CD4-positive, alpha-beta T cell treated with Interleukin-4 for 4 hours (primary cell): ENCODE measurements around the gene SPDYE18.
"Not testable (repeated sequence)": the region's sequence is repeated elsewhere in the genome, so short reads cannot be mapped to it uniquely, and the experiment has no call there.

Experiments
- DNase-seq: peaks from one replicate; pipeline ENCODE4 v3.0.0-alpha.2; 2020

The SPDYE18 gene, protein sequence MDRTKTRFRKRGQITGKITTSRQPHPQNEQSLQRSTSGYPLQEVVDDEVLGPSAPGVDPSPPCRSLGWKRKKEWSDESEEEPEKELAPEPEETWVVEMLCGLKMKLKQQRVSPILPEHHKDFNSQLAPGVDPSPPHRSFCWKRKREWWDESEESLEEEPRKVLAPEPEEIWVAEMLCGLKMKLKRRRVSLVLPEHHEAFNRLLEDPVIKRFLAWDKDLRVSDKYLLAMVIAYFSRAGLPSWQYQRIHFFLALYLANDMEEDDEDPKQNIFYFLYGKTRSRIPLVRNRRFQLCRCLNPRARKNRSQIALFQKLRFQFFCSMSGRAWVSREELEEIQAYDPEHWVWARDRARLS

GRCh38 chr7:77062557-77062956 is at the start of gene SPDYE18:
Gene SPDYE18, minus strand, starts transcription at chr7:77062558. Its CDS starts 2,046 bp downstream, at chr7:77060512.
- DNase-seq: not testable (repeated sequence)

GRCh38 chr7:77108362-77108761 is 46.0 kb upstream of the SPDYE18 start:
- DNase-seq: not testable (repeated sequence)

DNA sequence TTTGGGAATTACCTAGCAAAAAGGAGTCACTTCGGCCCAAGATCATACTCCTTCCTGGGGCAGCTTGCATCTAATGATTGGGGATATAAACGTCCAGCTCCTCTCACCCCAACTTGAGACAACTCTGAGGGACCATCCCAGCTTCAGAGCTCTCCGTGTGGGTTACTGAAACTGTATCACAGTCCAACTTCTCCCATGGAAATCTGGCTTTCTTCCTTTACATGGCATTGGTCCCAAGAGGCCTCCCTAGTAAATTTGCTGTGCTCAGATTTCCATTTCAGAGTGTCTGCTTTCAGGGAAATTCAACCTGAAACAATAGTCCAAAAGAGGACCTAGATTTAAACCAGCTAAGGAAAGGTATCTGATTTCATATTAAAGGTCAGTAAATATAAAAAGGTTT is 45.3 kb upstream of the SPDYE18 start:
- DNase-seq: not testable (repeated sequence)

GRCh38 chr7:77105904-77106303 is 43.5 kb upstream of the SPDYE18 start:
- not testable (repeated sequence) for DNase-seq

GRCh38 chr7:77102671-77103070 is 40.3 kb upstream of the SPDYE18 start:
- DNase-seq: not testable (repeated sequence)

GRCh38 chr7:77101187-77101586 is 38.8 kb upstream of the SPDYE18 start:
- not testable (repeated sequence) for DNase-seq

DNA sequence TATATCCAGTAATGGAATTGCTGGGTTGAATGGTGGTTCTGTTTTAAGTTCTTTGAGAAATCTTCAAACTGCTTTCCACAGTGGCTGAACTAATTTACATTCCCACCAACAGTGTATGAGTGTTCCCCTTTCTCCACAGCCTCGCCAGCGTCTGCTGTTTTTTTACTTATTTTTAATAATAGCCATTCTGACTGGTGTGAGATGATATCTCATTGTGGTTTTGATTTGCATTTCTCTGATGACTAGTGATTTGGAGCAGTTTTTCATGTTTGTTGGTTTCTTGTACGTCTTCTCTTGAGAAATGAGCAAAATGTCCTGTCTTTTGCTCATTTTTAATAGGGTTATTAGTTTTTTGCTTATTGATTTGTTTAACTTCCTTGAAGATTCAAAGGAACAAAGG is 38.1 kb upstream of the SPDYE18 start:
- DNase-seq: not testable (repeated sequence)

GRCh38 chr7:77092301-77092700 is 29.9 kb upstream of the SPDYE18 start:
- not testable (repeated sequence) for DNase-seq

GRCh38 chr7:77082192-77082591 is 19.8 kb upstream of the SPDYE18 start:
- DNase-seq: not testable (repeated sequence)

DNA sequence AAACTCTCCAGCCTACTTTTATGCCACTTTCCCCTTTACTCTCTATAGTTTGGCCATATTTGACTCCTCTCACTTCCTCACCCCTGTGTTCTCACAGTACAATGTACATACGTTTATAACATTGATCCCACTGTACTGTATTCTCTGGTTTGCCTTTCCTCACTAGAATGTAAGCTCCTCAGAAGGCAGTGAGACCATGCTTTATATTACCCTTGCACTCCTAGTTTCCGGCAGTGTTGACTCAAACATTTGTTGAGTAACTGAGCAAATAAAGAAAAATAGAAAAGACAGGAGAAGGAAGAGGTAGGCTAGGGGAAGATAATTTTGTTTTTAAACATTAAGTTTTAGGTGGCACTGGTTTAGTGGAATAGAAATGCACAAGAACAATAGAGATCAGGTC is 17.9 kb upstream of the SPDYE18 start:
- DNase-seq: not testable (repeated sequence)

DNA sequence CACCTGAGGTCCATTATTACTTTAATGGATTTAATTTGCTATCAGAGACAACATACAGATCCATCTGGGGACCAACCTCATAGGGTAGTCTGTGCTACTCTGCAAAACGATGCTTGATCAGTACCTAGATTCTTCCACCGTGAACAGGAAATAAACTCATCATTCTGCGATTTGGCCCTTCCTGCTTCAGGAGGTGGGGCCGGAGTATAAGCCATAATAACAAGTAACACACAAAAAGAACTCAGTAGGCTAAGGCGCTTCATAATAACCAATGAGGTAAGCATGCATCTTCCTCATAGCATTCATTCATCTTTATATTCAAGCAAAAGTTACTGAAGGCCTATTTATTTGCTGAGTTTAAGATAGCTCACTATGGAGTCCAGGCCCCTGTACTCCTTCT is 17.3 kb upstream of the SPDYE18 start:
- not testable (repeated sequence) for DNase-seq

GRCh38 chr7:77079112-77079511 is 16.8 kb upstream of the SPDYE18 start:
- DNase-seq: not testable (repeated sequence)

DNA sequence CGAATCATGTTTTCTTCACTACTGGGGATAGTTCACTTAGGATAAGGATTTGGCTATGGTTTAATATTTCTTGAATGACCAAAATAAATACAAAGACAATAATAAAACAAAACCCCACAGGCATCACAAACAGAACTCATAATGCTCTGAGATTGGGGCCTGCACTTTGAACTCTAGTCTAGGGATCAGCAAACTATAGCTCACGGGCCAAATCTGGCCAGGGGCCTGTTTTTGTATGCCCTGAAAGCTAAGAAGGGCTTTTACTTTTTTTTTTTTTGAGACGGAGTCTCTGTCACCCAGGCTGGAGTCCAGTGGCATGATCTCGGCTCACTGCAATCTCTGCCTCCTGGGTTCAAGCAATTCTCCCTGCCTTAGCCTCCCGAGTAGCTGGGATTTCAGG is 14.7 kb upstream of the SPDYE18 start:
- DNase-seq: not testable (repeated sequence)

- not testable (repeated sequence) for DNase-seq
Measured at GRCh38 chr7:77074786-77075396, 12.5 kb upstream of the SPDYE18 start.

DNA sequence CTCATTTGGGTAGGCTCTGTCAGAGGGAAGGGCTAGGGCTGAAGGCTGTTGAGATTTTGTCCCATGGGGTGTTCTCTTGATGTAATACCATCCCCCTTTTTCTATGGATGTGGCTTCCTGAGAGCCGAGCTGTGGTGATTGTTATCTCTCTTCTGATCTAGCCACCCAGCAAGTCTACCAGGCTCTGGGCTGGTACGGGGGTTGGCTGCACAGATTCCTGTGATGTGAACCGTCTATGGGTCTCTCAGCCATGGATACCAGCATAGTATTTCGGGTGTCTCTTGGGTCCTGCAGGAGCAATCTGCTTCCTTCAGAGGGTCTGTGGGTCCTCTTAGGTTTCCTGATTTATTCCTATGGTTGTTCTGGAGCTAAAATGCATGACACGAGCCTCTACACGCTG is 8.8 kb upstream of the SPDYE18 start:
- DNase-seq: not testable (repeated sequence)

DNA sequence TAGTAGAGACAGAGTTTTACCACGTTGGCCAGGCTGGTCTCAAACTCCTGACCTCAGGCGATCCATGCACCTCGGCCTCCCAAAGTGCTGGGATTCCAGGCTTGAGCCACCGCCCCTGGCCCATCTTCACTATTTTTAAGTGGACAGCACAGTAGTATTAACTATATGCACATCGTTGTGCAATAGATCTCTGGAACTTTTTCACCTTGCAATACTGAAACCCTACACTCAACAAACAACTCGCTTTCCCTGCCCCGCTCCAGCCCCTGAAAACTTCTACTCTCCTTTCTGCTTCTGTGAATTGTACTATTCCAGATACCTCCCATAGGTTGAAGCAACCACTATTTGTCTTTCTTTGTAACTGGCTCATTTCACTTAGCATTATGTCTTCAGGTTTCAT is 3.5 kb upstream of the SPDYE18 start:
- not testable (repeated sequence) for DNase-seq

GRCh38 chr7:77063732-77064131 is 1.4 kb upstream of the SPDYE18 start:
- DNase-seq: not testable (repeated sequence)

DNA sequence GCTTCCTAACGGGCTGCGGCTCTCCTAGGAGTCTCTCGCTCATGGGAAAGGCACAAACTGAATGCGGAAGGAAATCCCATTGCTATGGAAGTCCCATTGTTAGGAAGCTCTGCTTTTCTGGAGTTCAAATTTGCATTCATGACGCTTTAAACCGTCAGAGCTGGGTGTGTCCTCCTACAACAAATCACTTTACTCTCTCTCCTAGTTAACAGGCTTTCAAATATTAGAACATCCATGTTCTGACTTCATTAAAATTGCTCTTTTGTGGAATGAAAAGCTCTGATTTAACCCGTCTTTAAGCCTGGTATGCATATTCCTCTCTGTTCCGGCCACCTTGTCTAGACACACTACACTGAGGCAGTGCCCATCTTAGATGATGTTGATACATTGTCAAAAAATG is 30.1 kb downstream of the SPDYE18 start, which contains the start of gene SPDYE17:
Gene SPDYE17 (minus strand): TSS at position 101 of the 400 bp plus-strand sequence. CDS start 1,791 bp downstream, outside the sequence.
- DNase-seq: not testable (repeated sequence)

DNA sequence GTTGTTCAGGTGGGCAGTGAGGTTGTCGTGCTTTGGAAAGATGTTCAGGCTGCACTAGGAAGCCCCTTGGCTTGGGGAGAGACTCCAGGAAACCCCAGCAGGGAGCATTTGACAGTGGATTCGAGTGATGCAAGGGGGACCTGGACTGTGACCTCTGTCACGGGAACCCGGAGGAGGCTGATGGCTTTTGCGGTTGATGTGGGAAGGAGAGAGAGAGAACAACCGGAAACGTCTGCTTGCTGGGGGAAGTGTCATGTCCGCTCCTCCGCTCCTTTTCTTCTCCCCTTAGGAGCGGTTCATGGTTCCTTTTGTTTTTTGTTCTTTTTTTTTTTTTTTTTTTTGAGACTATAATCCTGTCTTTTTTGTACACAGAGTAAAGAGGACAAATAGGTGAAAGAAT is 36.0 kb downstream of the SPDYE18 start:
- not testable (repeated sequence) for DNase-seq

DNA sequence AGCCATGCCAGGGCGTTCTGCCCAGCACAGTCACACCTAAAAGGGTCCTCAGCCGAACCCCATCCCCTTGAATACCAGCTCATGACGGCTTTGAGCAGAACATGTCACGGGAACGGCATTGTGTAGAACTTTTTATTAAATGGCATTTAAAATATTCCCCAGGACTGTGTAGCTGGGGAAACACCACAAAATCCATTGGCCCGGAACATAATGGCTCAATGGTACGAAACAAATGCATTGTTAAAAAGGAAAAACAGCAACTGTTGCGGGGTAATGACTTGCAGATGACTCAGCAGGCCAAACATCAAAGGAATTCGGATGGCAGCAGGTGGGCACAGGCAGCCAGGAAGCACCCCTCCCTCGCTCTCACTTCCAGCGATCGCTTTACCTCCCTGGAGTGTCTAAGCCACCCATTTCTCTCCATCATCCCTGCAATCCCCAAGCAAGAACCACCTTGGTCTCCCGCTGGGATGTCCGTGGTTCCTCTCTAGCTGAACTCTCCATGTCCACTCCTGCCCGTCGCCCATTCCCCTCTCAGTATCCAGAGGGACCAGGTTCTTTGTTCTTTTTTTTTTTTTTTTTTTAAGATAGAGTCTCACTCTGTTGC is 52.2 kb downstream of the SPDYE18 start:
- DNase-seq: not testable (repeated sequence)

DNA sequence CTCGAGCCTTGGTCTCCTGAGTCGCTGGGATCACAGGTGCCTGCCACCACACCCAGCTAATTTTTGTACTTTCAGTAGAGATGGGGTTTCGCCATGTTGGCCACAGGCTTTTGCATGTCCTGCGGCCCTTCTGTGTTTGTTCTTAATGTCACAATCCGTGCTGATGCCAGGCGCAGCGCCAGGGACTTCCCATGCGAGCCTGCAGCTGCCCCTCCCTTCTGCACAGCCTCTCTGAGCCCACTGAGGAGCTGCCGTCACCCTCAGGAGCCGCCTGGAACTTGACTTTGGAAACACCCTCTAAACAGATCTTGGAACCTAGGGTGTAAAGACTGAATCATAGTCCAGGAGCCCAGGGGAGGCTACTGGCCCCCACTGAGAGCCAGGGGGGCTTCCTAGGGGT is 54.4 kb downstream of the SPDYE18 start:
- not testable (repeated sequence) for DNase-seq

- not testable (repeated sequence) for DNase-seq
Measured at GRCh38 chr7:77006127-77007110, 55.9 kb downstream of the SPDYE18 start.
